ENCODE data around the gene GULP1.

The GULP1 gene

GRCh38 chr2:188473306-188473705, 181.6 kb downstream of the GULP1 start:
- DNase-seq (ENCODE audit: low read depth in 2 of 2), result no peak

GRCh38 chr2:188474316-188474715, 182.6 kb downstream of the GULP1 start:
- no peak for DNase-seq (ENCODE audit: low read depth in 2 of 2)

- DNase-seq (ENCODE audit: low read depth in 2 of 2), result no peak
Observed at GRCh38 chr2:188475945-188476344, 184.3 kb downstream of the GULP1 start.

- DNase-seq (ENCODE audit: low read depth in 2 of 2), result no peak
Observed at GRCh38 chr2:188477564-188478103, 186.0 kb downstream of the GULP1 start.

- DNase-seq (ENCODE audit: low read depth in 2 of 2), result no peak
Observed at GRCh38 chr2:188478724-188479123, 187.1 kb downstream of the GULP1 start.

GRCh38 chr2:188481474-188481873, 189.8 kb downstream of the GULP1 start:
- no peak for DNase-seq (ENCODE audit: low read depth in 2 of 2)

GRCh38 chr2:188485496-188485895, 193.8 kb downstream of the GULP1 start:
- DNase-seq (ENCODE audit: low read depth in 2 of 2), result no peak

- DNase-seq (ENCODE audit: low read depth in 2 of 2), result no peak
Observed at GRCh38 chr2:188492751-188493150, 201.1 kb downstream of the GULP1 start.

GRCh38 chr2:188494906-188495305, 203.2 kb downstream of the GULP1 start:
- DNase-seq (ENCODE audit: low read depth in 2 of 2), result no peak

- no peak for DNase-seq (ENCODE audit: low read depth in 2 of 2)
Observed at GRCh38 chr2:188495969-188496431, 204.3 kb downstream of the GULP1 start.

GRCh38 chr2:188497726-188498125, 206.1 kb downstream of the GULP1 start:
- DNase-seq (ENCODE audit: low read depth in 2 of 2), result no peak

- DNase-seq (ENCODE audit: low read depth in 2 of 2), result no peak
Observed at GRCh38 chr2:188503975-188504374, 212.3 kb downstream of the GULP1 start.

- no peak for DNase-seq (ENCODE audit: low read depth in 2 of 2)
Observed at GRCh38 chr2:188506843-188507242, 215.2 kb downstream of the GULP1 start.

- no peak for DNase-seq (ENCODE audit: low read depth in 2 of 2)
Observed at GRCh38 chr2:188511346-188511745, 219.7 kb downstream of the GULP1 start.

GRCh38 chr2:188512456-188512855, 220.8 kb downstream of the GULP1 start:
- DNase-seq (ENCODE audit: low read depth in 2 of 2), result no peak

GRCh38 chr2:188515918-188516317, 224.2 kb downstream of the GULP1 start:
- no peak for DNase-seq (ENCODE audit: low read depth in 2 of 2)

- no peak for DNase-seq (ENCODE audit: low read depth in 2 of 2)
Observed at GRCh38 chr2:188517549-188518215, 226.0 kb downstream of the GULP1 start.

- DNase-seq (ENCODE audit: low read depth in 2 of 2), result no peak
Observed at GRCh38 chr2:188518381-188518780, 226.7 kb downstream of the GULP1 start.

GRCh38 chr2:188519136-188519535, 227.5 kb downstream of the GULP1 start:
- no peak for DNase-seq (ENCODE audit: low read depth in 2 of 2)

- no peak for DNase-seq (ENCODE audit: low read depth in 2 of 2)
Observed at GRCh38 chr2:188522517-188522916, 230.8 kb downstream of the GULP1 start.

- DNase-seq (ENCODE audit: low read depth in 2 of 2), result no peak
Observed at GRCh38 chr2:188523919-188524318, 232.2 kb downstream of the GULP1 start.

GRCh38 chr2:188524519-188525113, 232.9 kb downstream of the GULP1 start:
- DNase-seq (ENCODE audit: low read depth in 2 of 2), result no peak

GRCh38 chr2:188526701-188527100, 235.0 kb downstream of the GULP1 start:
- no peak for DNase-seq (ENCODE audit: low read depth in 2 of 2)

All from stimulated activated CD8-positive, alpha-beta memory T cell treated with anti-CD3 and anti-CD28 coated beads, Interleukin-7, amount 100 ng/mL, for 4 hours (primary cell).